Endothelial cell of umbilical vein (primary cell): ENCODE measurements around the gene CARD9. TPM values are rescaled to one million over a fixed set of nuclear protein-coding genes. Genes with fewer than 3 reads are reported as not detected.

Experiments used
- BruUV-seq: library from RNA; stranded (reverse); fragments of 400-500 nt; replicated peaks from 2 replicates; lab custom pipeline; 2021; lab: Mats Ljungman, UMichigan
- CTCF ChIA-PET: fragments of 300-600, 350-600 bp; sonication (Branson Sonifier 250); formaldehyde crosslinking; loops from one replicate; lab custom pipeline; 2021; ENCODE audit warnings: antibody characterized with exemption, inconsistent platforms; lab: Charles Lee
- POLR2A ChIA-PET: fragments of 300-600, 350-600 bp; sonication (Branson Sonifier 250); formaldehyde crosslinking; loops from one replicate; lab custom pipeline; 2021; ENCODE audit warnings: antibody characterized with exemption, inconsistent platforms; lab: Charles Lee
- DNase-seq: peaks from one replicate; pipeline ENCODE4 v3.0.0-alpha.2; 2011; ENCODE audit warnings: low read depth, low spot score
- FAIRE-seq: peaks from 2 replicates; lab custom pipeline; 2011; peaks lifted over from hg19 to GRCh38; lab: Jason Lieb, UNC
- H2AFZ ChIP-seq: 2 replicates; pipeline ENCODE4 v1.6.0; 2012; ENCODE audit warnings: low read depth, low read length, control low read depth, inconsistent platforms
- H3K27ac ChIP-seq: 2 replicates; pipeline ENCODE4 v1.5.1; 2011; ENCODE audit warnings: low read depth, mild to moderate bottlenecking, control low read depth, low read length, moderate library complexity; ENCODE audit not compliant: insufficient read depth
- H3K27me3 ChIP-seq, 2 experiments: 2 replicates each; pipeline versions ENCODE4 v1.6.0 to v1.6.1; 2011; ENCODE audit warnings: low read length in 2 of 2, mixed read lengths in 1 of 2; ENCODE audit not compliant: control insufficient read depth in 2 of 2, insufficient read depth in 2 of 2
- H3K36me3 ChIP-seq, 2 experiments: 2 replicates in 1 of 2; 3 replicates in 1 of 2; pipeline ENCODE4 v1.5.1; 2011; ENCODE audit warnings: low read length in 2 of 2, mild to moderate bottlenecking in 1 of 2, moderate library complexity in 1 of 2; ENCODE audit not compliant: control insufficient read depth in 2 of 2, insufficient read depth in 2 of 2; ENCODE audit errors: extremely low read depth in 1 of 2
- H3K4me1 ChIP-seq: 3 replicates; pipeline ENCODE4 v1.5.1; 2011; ENCODE audit warnings: mild to moderate bottlenecking, low read length; ENCODE audit not compliant: control insufficient read depth, insufficient read depth; ENCODE audit errors: extremely low read depth
- H3K4me2 ChIP-seq: 2 replicates; pipeline ENCODE4 v1.6.1; 2011; ENCODE audit warnings: low read length, control low read depth, mixed read lengths; ENCODE audit not compliant: insufficient read depth
- H3K4me3 ChIP-seq, 3 experiments: fragments of 200-600 bp in 1 of 3; sonication (generic), shearing (Covaris generic) in 1 of 3; replicated peaks in 1 of 3; 2 replicates each; pipeline ENCODE4 v1.5.1; 2011 to 2016; ENCODE audit warnings: control low read depth in 3 of 3, low read length in 3 of 3, mild to moderate bottlenecking in 2 of 3, inconsistent platforms in 1 of 3, low read depth in 1 of 3, moderate library complexity in 1 of 3; ENCODE audit not compliant: insufficient read depth in 1 of 3
- H3K79me2 ChIP-seq: 2 replicates; pipeline ENCODE4 v1.6.0; 2012; ENCODE audit warnings: low read length, inconsistent platforms; ENCODE audit not compliant: control insufficient read depth, insufficient read depth
- H3K9ac ChIP-seq: replicated peaks from 2 replicates; pipeline ENCODE3; 2011; ENCODE audit warnings: low read length, control low read depth; ENCODE audit not compliant: insufficient read depth; ENCODE audit errors: extremely low read depth
- H3K9me1 ChIP-seq: replicated peaks from 3 replicates; pipeline ENCODE4 v1.6.0; 2011; ENCODE audit warnings: mild to moderate bottlenecking, low read length; ENCODE audit not compliant: control insufficient read depth, insufficient read depth; ENCODE audit errors: extremely low read depth
- H3K9me3 ChIP-seq: replicated peaks from 2 replicates; pipeline ENCODE4 v1.5.1; 2012; ENCODE audit warnings: low read length, inconsistent platforms; ENCODE audit not compliant: control insufficient read depth, insufficient read depth
- H4K20me1 ChIP-seq: replicated peaks from 2 replicates; pipeline ENCODE3; 2011; ENCODE audit warnings: mild to moderate bottlenecking, low read length; ENCODE audit not compliant: control insufficient read depth, insufficient read depth; ENCODE audit errors: extremely low read depth
- EZH2 ChIP-seq: IDR thresholded peaks from 2 replicates; pipeline ENCODE4 v1.6.1; 2012; ENCODE audit warnings: borderline replicate concordance, low read depth, mild to moderate bottlenecking, moderate library complexity, low read length, inconsistent platforms; ENCODE audit not compliant: severe bottlenecking
- FOS ChIP-seq: IDR thresholded peaks from 2 replicates; pipeline ENCODE4 v1.6.1; 2011; ENCODE audit warnings: mild to moderate bottlenecking, low read length, moderate library complexity, borderline replicate concordance; ENCODE audit not compliant: insufficient read depth
- GATA2 ChIP-seq: IDR thresholded peaks from 2 replicates; pipeline ENCODE4 v1.7.0; 2011; ENCODE audit warnings: low read depth, mild to moderate bottlenecking, moderate library complexity, mixed read lengths, low read length; ENCODE audit not compliant: insufficient read length, insufficient read depth
- JUN ChIP-seq: IDR thresholded peaks from 2 replicates; pipeline ENCODE4 v1.6.1; 2011; ENCODE audit warnings: borderline replicate concordance, low read depth; ENCODE audit not compliant: insufficient read length, insufficient read depth
- MAX ChIP-seq: IDR thresholded peaks from 2 replicates; pipeline ENCODE4 v1.6.1; 2011; ENCODE audit not compliant: insufficient read depth, insufficient read length
- POLR2A ChIP-seq: IDR thresholded peaks from 2 replicates; pipeline ENCODE4 v1.6.1; 2012; ENCODE audit warnings: low read depth, mild to moderate bottlenecking, control low read depth, low read length
- dilution Hi-C: fragments of 300-500 bp; cut with MboI; formaldehyde crosslinking; loops from one replicate; pipeline ENCODE4 v1.15.0; 2019; ENCODE audit warnings: low sequenced_read_pairs; ENCODE audit not compliant: extremely low pct_ligation_motif_present
- intact Hi-C: fragments of 100-400 bp; cut with micrococcal nuclease; formaldehyde crosslinking; loops from one replicate; pipeline ENCODE4 v1.10.0; 2022
- polyA plus RNA-seq, 4 experiments: library from polyadenylated mRNA; depleted of rRNA in 3 of 4; stranded (reverse) in 3 of 4; unstranded in 1 of 4; fragments of >200 nt; gene quantifications; 2 replicates each; pipeline versions ENCODE4 v1.2.1 to v1.2.3, GENCODE V29; 2011 to 2012; ENCODE audit warnings: missing spikeins in 1 of 4
- total RNA-seq: library from RNA; stranded (reverse); gene quantifications from 2 replicates; pipeline ENCODE4 v1.2.3, GENCODE V29; 2021
- TF ChIP-seq, protein P1 (sequence below), 2 donors: IDR thresholded peaks; 1 replicate in 1 of 2; 2 replicates in 1 of 2; pipeline ENCODE4 v1.5.1; 2011; ENCODE audit warnings: low read length in 2 of 2, mild to moderate bottlenecking in 2 of 2, moderate library complexity in 2 of 2, control low read depth in 1 of 2, inconsistent platforms in 1 of 2, low read depth in 1 of 2; ENCODE audit not compliant: insufficient read depth in 1 of 2; ENCODE audit errors: extremely low read depth in 1 of 2

Gene CARD9
- total and polyA plus RNA-seq, 2 donors (not counting 3 experiments of a cell fraction or from before 2014, with no cell fraction given): 0.22 to 0.71 TPM

GRCh38 chr9:136399176-136400037 is 25.9 kb upstream of the CARD9 start:
- DNase-seq: peak; percentile 24
- CTCF ChIA-PET: interaction anchor here (1.0 to 2.9 kb wide), 4 partner anchors 10 to 232 kb away, joined by 3 to 8 read pairs (median 5); partner anchors contain the start of genes ENTR1 and PMPCA
- Histone ChIP-seq H2AFZ (peak overlapping the region; percentile 67), H3K9me3 (no peaks in the 10 kb centered on the region), H3K36me3 (peaks cover 4 to 40% of the 10 kb centered on the region in 2 experiments), H3K27me3 (no peaks in the 10 kb centered on the region), H3K4me3 (peak overlapping the region; percentile 55 to 96 (median 62)), H3K27ac (peak overlapping the region; percentile 27), H3K4me1 (peaks cover 10% of the 10 kb centered on the region), H3K9ac (peak overlapping the region; percentile 70), H4K20me1 (no peaks in the 10 kb centered on the region), H3K9me1 (no peaks in the 10 kb centered on the region), H3K4me2 (peak overlapping the region; percentile 64), H3K79me2 (peaks cover 22% of the 10 kb centered on the region)
- no TSS peak for BruUV-seq
- dilution Hi-C loops (no loop called here), intact Hi-C loops (loop anchor here (1.0 kb wide), 4 partner anchors 11 to 87 kb away; partner anchors contain the start of genes DNLZ, ENTR1 and PMPCA)
- POLR2A ChIA-PET: no interaction called here
- peak; percentile 61 for FAIRE-seq
- TF ChIP-seq GATA2 (no peak), POLR2A (no peak), EZH2 (no peak), JUN (no peak), FOS (no peak), MAX (peak; percentile 11)
- TF ChIP-seq, protein P1, sequence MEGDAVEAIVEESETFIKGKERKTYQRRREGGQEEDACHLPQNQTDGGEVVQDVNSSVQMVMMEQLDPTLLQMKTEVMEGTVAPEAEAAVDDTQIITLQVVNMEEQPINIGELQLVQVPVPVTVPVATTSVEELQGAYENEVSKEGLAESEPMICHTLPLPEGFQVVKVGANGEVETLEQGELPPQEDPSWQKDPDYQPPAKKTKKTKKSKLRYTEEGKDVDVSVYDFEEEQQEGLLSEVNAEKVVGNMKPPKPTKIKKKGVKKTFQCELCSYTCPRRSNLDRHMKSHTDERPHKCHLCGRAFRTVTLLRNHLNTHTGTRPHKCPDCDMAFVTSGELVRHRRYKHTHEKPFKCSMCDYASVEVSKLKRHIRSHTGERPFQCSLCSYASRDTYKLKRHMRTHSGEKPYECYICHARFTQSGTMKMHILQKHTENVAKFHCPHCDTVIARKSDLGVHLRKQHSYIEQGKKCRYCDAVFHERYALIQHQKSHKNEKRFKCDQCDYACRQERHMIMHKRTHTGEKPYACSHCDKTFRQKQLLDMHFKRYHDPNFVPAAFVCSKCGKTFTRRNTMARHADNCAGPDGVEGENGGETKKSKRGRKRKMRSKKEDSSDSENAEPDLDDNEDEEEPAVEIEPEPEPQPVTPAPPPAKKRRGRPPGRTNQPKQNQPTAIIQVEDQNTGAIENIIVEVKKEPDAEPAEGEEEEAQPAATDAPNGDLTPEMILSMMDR (IDR thresholded peaks at IDR 0.05; ENCODE audit: extremely low read depth in 1 of 2, insufficient read depth in 1 of 2, low read depth in 1 of 2, low read length in 2 of 2): no peak
